NT2/D1 (cell line): ENCODE measurements around the gene DEFB110.

Experiments used
- DNase-seq: peaks from one replicate; pipeline ENCODE4 v3.0.0-alpha.2; 2011; ENCODE audit warnings: low read depth, low spot score
- H3K27me3 ChIP-seq: 2 replicates; pipeline ENCODE4 v1.6.0; 2011; ENCODE audit warnings: mild to moderate bottlenecking; ENCODE audit not compliant: insufficient read length, insufficient read depth
- H3K36me3 ChIP-seq: 2 replicates; pipeline ENCODE4 v1.6.1; 2011; ENCODE audit warnings: mild to moderate bottlenecking, low read length, mixed read lengths; ENCODE audit not compliant: insufficient read depth, insufficient read length
- H3K4me1 ChIP-seq: 2 replicates; pipeline ENCODE4 v1.5.1; 2011; ENCODE audit not compliant: insufficient read depth, insufficient read length
- H3K4me3 ChIP-seq: 2 replicates; pipeline ENCODE4 v1.5.1; 2011; ENCODE audit warnings: low read depth; ENCODE audit not compliant: insufficient read length
- H3K9ac ChIP-seq: 2 replicates; pipeline ENCODE4 v1.6.0; 2011; ENCODE audit warnings: low read depth; ENCODE audit not compliant: insufficient read length
- H3K9me3 ChIP-seq: 2 replicates; pipeline ENCODE4 v1.5.1; 2011; ENCODE audit warnings: mild to moderate bottlenecking, low read length; ENCODE audit not compliant: insufficient read depth
- SUZ12 ChIP-seq: IDR thresholded peaks from 2 replicates; pipeline ENCODE4 v1.6.1; 2011; ENCODE audit not compliant: insufficient read length, insufficient read depth; ENCODE audit errors: extremely low read depth
- YY1 ChIP-seq: IDR thresholded peaks from 2 replicates; pipeline ENCODE4 v1.6.1; 2011; ENCODE audit not compliant: insufficient read length, insufficient read depth
- ZNF274 ChIP-seq: IDR thresholded peaks from 2 replicates; pipeline ENCODE4 v1.6.1; 2011; ENCODE audit warnings: mild to moderate bottlenecking, low read depth, low read length

Gene DEFB110

GRCh38 chr6:49982046-49982445, 39.7 kb downstream of the DEFB110 start:
- no peak overlapping the region for H3K4me3 ChIP-seq
- TF ChIP-seq YY1 = no peak
- no peak for TF ChIP-seq SUZ12
- TF ChIP-seq ZNF274 = no peak
- 0 out of 2 replicates have a peak, but pooled peaks cover 5% of the 10 kb centered on the region for H3K9me3 ChIP-seq
- no peaks in the 10 kb centered on the region for H3K36me3 ChIP-seq
- DNase-seq = no peak
- no peak overlapping the region for H3K9ac ChIP-seq
- H3K27me3 ChIP-seq = no peaks in the 10 kb centered on the region
- no peaks in the 10 kb centered on the region for H3K4me1 ChIP-seq

- DNase-seq = no peak
- H3K27me3 ChIP-seq = no peaks in the 10 kb centered on the region
- H3K36me3 ChIP-seq = no peaks in the 10 kb centered on the region
- no peak overlapping the region for H3K9ac ChIP-seq
- H3K9me3 ChIP-seq = 0 out of 2 replicates have a peak, but pooled peaks cover 5% of the 10 kb centered on the region
- H3K4me3 ChIP-seq = no peak overlapping the region
- TF ChIP-seq ZNF274 = no peak
- TF ChIP-seq SUZ12 = no peak
- TF ChIP-seq YY1 = no peak
- H3K4me1 ChIP-seq = no peaks in the 10 kb centered on the region
Observed at GRCh38 chr6:49980898-49981297, 40.9 kb downstream of the DEFB110 start.

DNA sequence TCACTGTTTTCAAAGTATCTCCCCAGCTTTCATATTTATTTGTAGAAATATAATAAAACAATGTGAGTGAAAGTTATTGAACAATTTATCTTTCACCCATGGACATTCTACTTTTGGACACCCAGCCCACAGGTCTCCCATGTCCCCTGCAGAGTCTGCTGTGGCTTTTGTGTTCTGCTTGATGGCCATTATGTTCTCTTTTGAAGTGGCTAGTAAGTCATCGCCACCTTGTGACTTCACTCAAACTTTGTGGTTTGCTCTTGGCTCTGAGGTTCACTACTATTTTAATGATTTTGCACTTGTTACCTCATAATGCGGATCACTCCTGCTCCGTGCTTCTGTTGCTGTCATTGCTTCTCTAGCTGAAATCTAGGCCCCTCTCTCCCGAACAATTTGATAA, 42.2 kb downstream of the DEFB110 start:
- TF ChIP-seq YY1 = no peak
- no peak for TF ChIP-seq ZNF274
- no peak for TF ChIP-seq SUZ12
- Histone ChIP-seq H3K9me3 (0 out of 2 replicates have a peak, but pooled peaks cover 5% of the 10 kb centered on the region), H3K4me1 (no peaks in the 10 kb centered on the region), H3K9ac (no peak overlapping the region), H3K36me3 (no peaks in the 10 kb centered on the region), H3K27me3 (no peaks in the 10 kb centered on the region), H3K4me3 (no peak overlapping the region)
- DNase-seq = no peak

DNA sequence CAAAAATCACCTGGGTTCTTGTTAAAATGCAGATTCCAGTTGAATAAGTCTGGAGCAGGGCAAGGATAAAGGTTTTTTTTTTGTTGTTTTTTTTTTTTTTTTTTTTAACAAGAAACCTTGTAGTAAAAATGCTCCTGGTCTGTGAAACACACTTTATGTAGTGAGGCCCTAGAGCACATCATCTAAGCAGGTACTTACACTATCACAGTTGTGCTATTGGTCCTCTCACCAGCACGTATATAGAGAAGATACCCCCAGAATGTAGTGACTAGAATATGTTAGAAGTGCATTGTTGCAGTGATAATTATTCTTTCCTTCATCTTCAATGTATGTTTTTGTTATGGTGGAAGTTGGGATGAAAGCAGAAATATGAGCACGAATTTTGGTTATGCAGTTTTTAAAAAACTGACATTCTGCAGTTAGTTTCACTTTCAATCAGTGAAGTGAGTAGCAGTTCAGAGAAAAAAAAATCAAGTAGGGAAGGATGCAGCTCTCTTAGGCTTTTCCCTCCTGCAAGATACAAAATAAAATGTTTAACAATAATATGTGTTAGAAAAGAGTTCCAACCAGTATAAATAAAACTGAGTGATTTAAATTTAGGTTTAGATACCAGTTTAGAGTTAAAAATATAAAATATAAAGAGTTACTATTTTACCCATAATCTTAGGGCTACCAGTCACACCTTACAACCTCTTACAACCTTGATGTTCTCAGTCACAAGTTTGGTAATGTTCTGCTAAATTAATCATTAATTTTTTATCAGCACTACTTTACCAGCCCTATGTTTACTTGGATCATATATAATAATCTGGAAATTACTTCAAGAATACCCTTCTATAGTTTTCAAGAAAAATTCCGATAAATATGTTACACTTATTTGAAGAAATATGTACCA, 43.2 kb downstream of the DEFB110 start:
- Histone ChIP-seq H3K27me3 (no peaks in the 10 kb centered on the region), H3K9ac (no peak overlapping the region), H3K4me3 (no peak overlapping the region), H3K9me3 (0 out of 2 replicates have a peak, but pooled peaks cover 5% of the 10 kb centered on the region), H3K4me1 (no peaks in the 10 kb centered on the region), H3K36me3 (no peaks in the 10 kb centered on the region)
- TF ChIP-seq ZNF274 = no peak
- no peak for TF ChIP-seq YY1
- no peak for TF ChIP-seq SUZ12
- no peak for DNase-seq

DNA sequence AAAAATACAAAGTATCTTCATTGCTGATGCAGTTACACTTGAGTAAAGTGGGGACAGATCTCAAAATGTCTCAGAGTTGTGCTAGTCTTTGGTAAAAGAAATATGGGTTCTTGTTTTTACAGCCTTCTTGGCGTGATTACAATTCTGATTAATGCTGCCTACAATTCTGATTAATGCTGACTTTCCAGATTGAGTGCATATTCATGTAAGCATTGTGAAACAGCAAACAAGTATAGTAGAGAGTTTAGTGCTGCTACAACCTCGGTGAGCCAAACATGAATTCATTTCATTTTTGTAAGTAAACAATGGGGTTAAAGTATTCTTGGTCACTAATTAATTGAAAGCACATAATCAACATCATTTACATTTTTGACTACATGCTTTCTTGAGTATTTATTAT, 52.2 kb downstream of the DEFB110 start, which contains the start of gene DEFB113:
Gene DEFB113 (minus strand): TSS at position 21 of the 400 bp plus-strand sequence. CDS start 0 bp downstream, at position 21.
- no peaks in the 10 kb centered on the region for H3K36me3 ChIP-seq
- TF ChIP-seq ZNF274 (no peak), SUZ12 (no peak), YY1 (no peak)
- no peak for DNase-seq
- no peak within 1 kb of the TSS for H3K4me3 ChIP-seq
- no peaks in the 10 kb centered on the region for H3K4me1 ChIP-seq
- H3K9me3 ChIP-seq = no peaks in the 10 kb centered on the region
- no peaks in the 10 kb centered on the region for H3K27me3 ChIP-seq
- no peak within 1 kb of the TSS for H3K9ac ChIP-seq
